GM23248 (cell line): Measurements from ENCODE around the gene CCDC28A.

Source experiments
- EZH2 ChIP-seq: fragments of 200-600 bp; sonication (generic); IDR thresholded peaks from 2 replicates; pipeline ENCODE4 v1.6.1; 2018; ENCODE audit warnings: antibody characterized with exemption, mild to moderate bottlenecking; ENCODE audit not compliant: insufficient read depth, poor library complexity, severe bottlenecking
- EZH2phosphoT487 ChIP-seq: fragments of 200-600 bp; sonication (generic); IDR thresholded peaks from 2 replicates; pipeline ENCODE4 v1.6.1; 2018; ENCODE audit warnings: antibody characterized with exemption, moderate library complexity, mild to moderate bottlenecking, low read depth; ENCODE audit not compliant: insufficient read depth

DNA sequence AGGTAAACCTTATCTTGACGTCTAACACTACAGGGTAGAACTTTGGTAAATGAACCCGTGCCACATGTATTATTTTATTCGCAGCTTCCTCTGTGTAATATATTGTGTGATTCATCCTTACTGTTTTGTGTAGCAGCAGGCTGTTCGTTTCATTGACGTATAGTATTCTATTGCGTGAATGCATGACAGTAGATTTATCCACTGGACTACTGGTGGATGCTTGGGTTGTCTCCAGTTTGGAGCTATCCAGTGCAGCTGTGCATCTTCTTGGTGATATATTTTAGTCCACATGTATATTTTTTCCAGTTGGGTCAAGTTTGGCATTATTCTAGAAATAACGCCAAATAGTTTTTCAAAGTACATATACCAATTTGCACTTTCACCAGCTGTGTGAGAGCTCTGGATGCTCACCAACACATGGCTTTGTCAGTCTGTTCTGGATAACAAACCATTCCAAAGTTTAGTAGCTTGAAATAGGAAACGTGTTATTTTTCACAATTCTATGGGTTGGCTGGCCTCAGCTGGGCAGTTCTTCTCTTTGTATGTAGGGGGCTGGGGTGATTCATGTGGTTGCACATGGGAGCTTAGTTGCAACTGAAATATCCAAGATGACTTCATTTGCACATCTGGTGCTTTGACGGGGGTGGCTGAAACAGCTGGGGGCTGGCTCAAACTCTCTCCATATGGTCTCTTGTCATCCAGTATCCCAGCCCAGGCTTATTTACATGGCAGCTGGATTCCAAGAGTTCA lies 31.6 kb downstream of the CCDC28A start:
- TF ChIP-seq EZH2: no peak
- TF ChIP-seq EZH2phosphoT487: no peak
